Cardiac fibroblast (primary cell): ENCODE data around the gene CTAGE1.

Source experiments
- DNase-seq, 2 donors: peaks; one replicate each; pipeline versions ENCODE4 v3.0.0 to v3.0.0-alpha.2; 2010; ENCODE audit warnings: low read depth in 2 of 2
- H3K4me3 ChIP-seq, 2 donors: replicated peaks in 1 of 2; 1 replicate in 1 of 2; 2 replicates in 1 of 2; pipeline ENCODE4 v1.5.1; 2011; ENCODE audit warnings: low read depth in 2 of 2, low read length in 2 of 2, mild to moderate bottlenecking in 2 of 2, moderate library complexity in 1 of 2
- CTCF ChIP-seq: IDR thresholded peaks from one replicate; pipeline ENCODE4 v1.5.1; 2011; ENCODE audit warnings: low read depth, mild to moderate bottlenecking, low read length, inconsistent platforms

The CTAGE1 gene

DNA sequence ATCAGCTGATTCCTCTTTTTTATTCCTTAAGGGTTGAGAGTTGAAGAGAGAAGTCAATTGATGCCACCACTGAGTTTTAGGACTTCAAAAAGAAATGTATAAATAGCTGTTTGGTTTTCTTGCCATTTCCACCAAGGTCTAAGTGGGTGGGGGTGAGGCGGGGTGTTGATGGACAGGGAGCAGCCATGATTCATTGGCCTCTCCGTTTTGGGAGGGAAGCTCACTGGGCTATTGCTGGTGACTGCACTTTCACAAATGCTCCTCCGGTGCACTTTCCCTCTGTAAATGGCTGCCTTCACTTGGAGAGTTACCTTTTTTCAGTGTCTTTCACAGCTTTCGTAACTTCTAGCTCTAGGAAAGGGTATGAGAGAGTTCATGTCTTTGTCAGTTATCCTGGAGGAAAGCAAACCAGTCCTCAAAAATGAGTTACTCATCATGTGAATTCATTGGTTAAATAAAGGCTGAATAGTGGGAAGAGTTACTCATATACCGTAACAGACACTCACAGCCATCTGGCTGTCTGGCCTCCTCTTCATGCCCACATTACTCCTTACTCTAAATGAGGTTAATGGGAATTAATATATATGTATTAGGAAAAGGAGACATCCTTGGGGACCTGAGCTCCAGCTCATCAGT, 17.4 kb upstream of the CTAGE1 start:
- no peak for TF ChIP-seq CTCF
- peak; percentile 47 to 87 for DNase-seq
- peak overlapping the region in 1 of 2 donors; percentile 12 for H3K4me3 ChIP-seq

DNA sequence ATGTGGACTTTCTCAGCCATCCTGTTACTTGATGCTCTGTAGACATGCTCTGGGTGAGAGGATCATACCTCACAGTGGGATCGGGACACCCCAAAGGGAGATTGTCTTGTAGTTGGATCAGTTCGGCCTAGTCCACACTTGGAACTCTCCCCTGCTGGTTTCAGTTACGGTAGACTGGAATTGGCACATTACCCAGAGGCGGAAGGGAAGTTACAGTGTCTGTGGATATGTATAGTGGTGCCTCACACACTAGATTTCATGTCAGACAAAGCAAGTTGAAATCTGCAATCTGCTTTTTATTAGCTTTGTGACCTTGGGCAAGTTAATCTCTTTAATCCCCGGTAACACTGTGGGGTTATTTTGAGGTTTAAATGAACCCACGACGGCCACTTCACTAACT, 16.2 kb upstream of the CTAGE1 start:
- no peak for TF ChIP-seq CTCF
- DNase-seq, result peak; percentile 42 to 70
- no peak overlapping the region for H3K4me3 ChIP-seq

GRCh38 chr18:22432657-22433137, 15.0 kb upstream of the CTAGE1 start:
- DNase-seq, result peak; percentile 94
- no peak for TF ChIP-seq CTCF
- H3K4me3 ChIP-seq, result peak overlapping the region in 1 of 2 donors; percentile 2

DNA sequence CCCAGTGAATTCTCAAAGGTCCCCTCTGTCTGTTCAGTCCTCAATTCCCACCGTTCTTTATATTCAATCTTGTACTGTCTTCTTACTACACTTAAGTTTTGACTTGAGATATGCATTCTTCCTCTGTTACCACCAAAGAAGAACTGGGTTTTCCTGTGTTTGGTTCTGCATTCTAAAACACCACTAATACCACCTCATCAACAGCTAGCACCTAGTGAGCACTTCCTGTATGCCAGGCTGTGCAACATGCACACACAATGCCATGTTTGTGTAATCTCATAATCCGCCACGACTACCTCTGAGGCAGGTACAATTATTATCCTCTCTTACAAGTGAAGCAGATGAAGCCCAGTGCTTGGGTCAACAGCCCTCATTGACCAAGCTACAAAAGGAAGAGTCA, 11.8 kb upstream of the CTAGE1 start:
- TF ChIP-seq CTCF, result no peak
- DNase-seq, result no peak
- no peak overlapping the region for H3K4me3 ChIP-seq

- TF ChIP-seq CTCF, result no peak
- peak; percentile 16 to 31 for DNase-seq
- no peak overlapping the region for H3K4me3 ChIP-seq
These were observed 11.0 kb upstream of the CTAGE1 start for GRCh38 chr18:22428672-22429071.

- no peak for TF ChIP-seq CTCF
- H3K4me3 ChIP-seq, result no peak overlapping the region
- DNase-seq, result no peak
These were observed 10.3 kb upstream of the CTAGE1 start for GRCh38 chr18:22427822-22428549.

- TF ChIP-seq CTCF, result no peak
- no peak for DNase-seq
- H3K4me3 ChIP-seq, result no peak overlapping the region
These were observed 6.8 kb upstream of the CTAGE1 start for GRCh38 chr18:22424565-22424963.
